Urinary bladder (tissue), 4 donors: ENCODE data around the gene SECTM1. TPM values are rescaled to one million over a fixed set of nuclear protein-coding genes. Genes with fewer than 3 reads are reported as not detected.
"Not testable (repeated sequence)": the region's sequence is repeated elsewhere in the genome, so short reads cannot be mapped to it uniquely, and the experiment has no call there.

ENCODE experiments used
- DNase-seq: peaks from one replicate; pipeline ENCODE4 v3.0.0-alpha.2; 2015; ENCODE audit errors: extremely low spot score
- H3K27ac ChIP-seq: one replicate; pipeline ENCODE4 v1.5.1; 2013; ENCODE audit warnings: low read depth, mild to moderate bottlenecking, moderate library complexity
- H3K36me3 ChIP-seq: one replicate; pipeline ENCODE4 v1.6.1; 2013; ENCODE audit warnings: mild to moderate bottlenecking, moderate library complexity; ENCODE audit not compliant: insufficient read depth
- H3K4me1 ChIP-seq: one replicate; pipeline ENCODE4 v1.6.1; 2013; ENCODE audit warnings: mild to moderate bottlenecking, moderate library complexity; ENCODE audit not compliant: insufficient read depth
- H3K4me3 ChIP-seq: one replicate; pipeline ENCODE4 v1.5.1; 2013; ENCODE audit warnings: low read depth, low read length
- WGBS: extraction: QIAGEN DNeasy Blood & Tissue Kit; methylation state at CpG from one replicate; pipeline ENCODE4 v1.1.7; 2013; 5-methylcytosine and 5-hydroxymethylcytosine counted together
- polyA plus RNA-seq: library from polyadenylated mRNA; stranded (reverse); fragments of 200-250 nt; gene quantifications from one replicate; pipeline ENCODE4 v1.2.3, GENCODE V29; 2013
- total RNA-seq: library from RNA; depleted of rRNA; stranded (reverse); fragments of >200 nt; gene quantifications from one replicate; pipeline ENCODE4 v1.2.3, GENCODE V29; 2014
- donor health status: healthy with polysubstance abuse.
- donor health status: healthy.

SECTM1 gene
- total RNA-seq (15.9 TPM), polyA plus RNA-seq (19.2 TPM)

- H3K27ac ChIP-seq = peak within 1 kb of the TSS; percentile 54
- H3K36me3 ChIP-seq = no peaks in the 10 kb centered on the region
- DNase-seq = no peak
- H3K4me1 ChIP-seq = no peaks in the 10 kb centered on the region
- WGBS = 2% methylated on average over 90 of the region's 90 CpGs
- H3K4me3 ChIP-seq = peak within 1 kb of the TSS; percentile 65
Observed at GRCh38 chr17:82333279-82334171, at the start of gene SECTM1. Gene SECTM1 (minus strand): TSS chr17:82333766. CDS start chr17:82327240, 6,526 bp downstream.

GRCh38 chr17:82382933-82383255, 49.3 kb upstream of the SECTM1 start:
- H3K4me3 ChIP-seq = no peak overlapping the region
- DNase-seq = no peak
- no peaks in the 10 kb centered on the region for H3K36me3 ChIP-seq
- 78% methylated on average over 11 of the region's 11 CpGs for WGBS
- H3K4me1 ChIP-seq = no peaks in the 10 kb centered on the region
- H3K27ac ChIP-seq = no peak overlapping the region

GRCh38 chr17:82382220-82382932, 48.8 kb upstream of the SECTM1 start:
- 81% methylated on average over 21 of the region's 21 CpGs for WGBS

GRCh38 chr17:82381703-82382009, 48.1 kb upstream of the SECTM1 start:
- not testable (repeated sequence) for H3K4me1 ChIP-seq, H3K4me3 ChIP-seq, DNase-seq, H3K36me3 ChIP-seq, H3K27ac ChIP-seq
- WGBS = 78% methylated on average over 10 of the region's 10 CpGs

More at GRCh38 chr17:82382220-82382932, 48.8 kb upstream of the SECTM1 start:
- H3K4me3 ChIP-seq, H3K27ac ChIP-seq, H3K36me3 ChIP-seq, DNase-seq, H3K4me1 ChIP-seq: not testable (repeated sequence)

- no peak overlapping the region for H3K4me3 ChIP-seq
- no peaks in the 10 kb centered on the region for H3K36me3 ChIP-seq
- DNase-seq = no peak
- H3K4me1 ChIP-seq = no peaks in the 10 kb centered on the region
- H3K27ac ChIP-seq = no peak overlapping the region
- 59% methylated on average over 23 of the region's 23 CpGs for WGBS
Observed at GRCh38 chr17:82380860-82381702, 47.5 kb upstream of the SECTM1 start.

- Histone ChIP-seq H3K27ac (no peak overlapping the region), H3K4me1 (no peaks in the 10 kb centered on the region), H3K4me3 (no peak overlapping the region), H3K36me3 (no peaks in the 10 kb centered on the region)
- DNase-seq = no peak
- WGBS = 69% methylated on average over 10 of the region's 10 CpGs
Observed at GRCh38 chr17:82378741-82379021, 45.1 kb upstream of the SECTM1 start.

- Histone ChIP-seq H3K4me1 (no peaks in the 10 kb centered on the region), H3K36me3 (no peaks in the 10 kb centered on the region), H3K27ac (no peak overlapping the region), H3K4me3 (no peak overlapping the region)
- 77% methylated on average over 31 of the region's 31 CpGs for WGBS
- no peak for DNase-seq
Observed at GRCh38 chr17:82377924-82378740, 44.6 kb upstream of the SECTM1 start.

GRCh38 chr17:82377294-82377693, 43.7 kb upstream of the SECTM1 start:
- H3K4me1 ChIP-seq, H3K27ac ChIP-seq, H3K4me3 ChIP-seq, DNase-seq, H3K36me3 ChIP-seq: not testable (repeated sequence)
- WGBS = 53% methylated on average over 3 of the region's 5 CpGs

GRCh38 chr17:82376042-82376730, 42.6 kb upstream of the SECTM1 start:
- Histone ChIP-seq H3K4me1 (peaks cover 4% of the 10 kb centered on the region), H3K27ac (no peak overlapping the region), H3K4me3 (no peak overlapping the region), H3K36me3 (no peaks in the 10 kb centered on the region)
- DNase-seq = no peak
- 74% methylated on average over 16 of the region's 16 CpGs for WGBS

- peaks cover 4% of the 10 kb centered on the region for H3K4me1 ChIP-seq
- WGBS = 56% methylated on average over 46 of the region's 46 CpGs
- no peak for DNase-seq
- H3K36me3 ChIP-seq = no peaks in the 10 kb centered on the region
- no peak overlapping the region for H3K4me3 ChIP-seq
- no peak overlapping the region for H3K27ac ChIP-seq
Observed at GRCh38 chr17:82375359-82376041, 41.9 kb upstream of the SECTM1 start.

GRCh38 chr17:82374626-82375331, 41.2 kb upstream of the SECTM1 start:
- no peak overlapping the region for H3K27ac ChIP-seq
- DNase-seq = no peak
- H3K36me3 ChIP-seq = no peaks in the 10 kb centered on the region
- WGBS = 35% methylated on average over 79 of the region's 79 CpGs
- H3K4me3 ChIP-seq = no peak overlapping the region
- H3K4me1 ChIP-seq = peaks cover 4% of the 10 kb centered on the region
